ENCODE measurements around the gene IFFO2. TPM values are rescaled to one million over a fixed set of nuclear protein-coding genes. Genes with fewer than 3 reads are reported as not detected.

The IFFO2 gene
- total and polyA plus RNA-seq, 2 donors (not counting 3 experiments of a cell fraction or from before 2014, with no cell fraction given), result 31.1 to 31.3 TPM

DNA sequence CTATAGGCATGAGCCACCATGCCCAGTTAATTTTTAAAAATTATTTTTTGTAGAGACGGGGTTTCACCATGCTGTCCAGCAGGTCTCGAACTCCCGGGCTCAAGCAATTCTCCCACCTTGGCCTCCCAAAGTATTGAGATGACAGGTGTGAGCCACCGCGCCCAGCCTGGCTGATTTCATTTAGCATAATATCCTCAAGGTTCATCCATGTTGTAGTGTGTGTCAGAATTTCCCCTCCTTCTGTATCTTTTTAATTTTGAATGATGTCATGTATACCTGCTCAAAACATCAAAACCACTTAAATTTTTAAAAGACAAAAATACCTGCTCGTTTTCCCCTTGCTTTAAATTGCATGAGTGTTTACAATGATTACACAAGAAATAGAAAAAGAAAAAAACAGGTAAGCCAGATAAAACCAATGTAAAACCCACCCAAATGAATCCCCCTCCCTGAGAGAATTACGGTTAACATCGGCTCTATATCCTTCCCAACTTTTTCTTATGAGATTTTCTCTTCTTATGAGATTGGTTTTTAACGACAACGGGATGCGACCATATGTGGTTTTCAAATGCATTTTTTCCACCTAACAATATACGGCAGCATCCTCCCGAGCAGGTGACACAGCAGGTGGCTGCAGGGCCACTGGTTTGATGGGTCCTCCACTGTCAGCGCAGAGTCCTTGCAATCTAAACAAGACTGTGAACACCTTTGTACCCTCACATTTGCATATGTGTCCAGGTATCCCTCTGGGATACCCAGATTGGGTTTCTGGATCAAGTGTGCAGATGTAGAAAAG lies 22.1 kb downstream of the IFFO2 start:
- H3K79me2 ChIP-seq (ENCODE audit: control insufficient read depth, insufficient read depth, low read length), result peaks cover 83% of the 10 kb centered on the region
- intact Hi-C loops (cut with micrococcal nuclease), result no loop called here
- H4K20me1 ChIP-seq (replicated peaks; ENCODE audit: control insufficient read depth, extremely low read depth, insufficient read depth, low read length), result no peaks in the 10 kb centered on the region
- H3K9me3 ChIP-seq (replicated peaks; ENCODE audit: control insufficient read depth, insufficient read depth, low read length), result no peaks in the 10 kb centered on the region
- ChIA-PET POLR2A (no interaction called here), CTCF (interaction anchor here (1.1 kb wide), 1 partner anchor 21 kb away, joined by 5 read pairs; no protein-coding TSS in a partner anchor)
- dilution Hi-C loops (cut with MboI; ENCODE audit: extremely low pct_ligation_motif_present, low sequenced_read_pairs), result no loop called here
- H2AFZ ChIP-seq (ENCODE audit: low read depth, low read length), result no peak overlapping the region
- H3K27me3 ChIP-seq (ENCODE audit: control insufficient read depth in 2 of 2, insufficient read depth in 2 of 2, low read length in 2 of 2), result no peaks in the 10 kb centered on the region
- H3K9me1 ChIP-seq (replicated peaks; ENCODE audit: control insufficient read depth, extremely low read depth, insufficient read depth, low read length), result no peaks in the 10 kb centered on the region
- DNase-seq (ENCODE audit: low read depth, low spot score) (no peak), FAIRE-seq (no peak)
- TF ChIP-seq FOS (IDR thresholded peaks at IDR 0.05; ENCODE audit: borderline replicate concordance, insufficient read depth, low read length), result no peak
- no peak for TF ChIP-seq MYC (IDR thresholded peaks at IDR 0.05; ENCODE audit: low read depth, low read length)
- no peak for TF ChIP-seq GATA2 (IDR thresholded peaks at IDR 0.05; ENCODE audit: insufficient read depth, insufficient read length, low read depth, low read length)
- TF ChIP-seq POLR2A (IDR thresholded peaks at IDR 0.05; ENCODE audit: low read depth, low read length), result no peak
- no peak for TF ChIP-seq EZH2 (IDR thresholded peaks at IDR 0.05; ENCODE audit: borderline replicate concordance, low read depth, low read length, severe bottlenecking)
- TF ChIP-seq JUN (IDR thresholded peaks at IDR 0.05; ENCODE audit: borderline replicate concordance, insufficient read depth, insufficient read length, low read depth), result no peak
- TF ChIP-seq, protein P1, sequence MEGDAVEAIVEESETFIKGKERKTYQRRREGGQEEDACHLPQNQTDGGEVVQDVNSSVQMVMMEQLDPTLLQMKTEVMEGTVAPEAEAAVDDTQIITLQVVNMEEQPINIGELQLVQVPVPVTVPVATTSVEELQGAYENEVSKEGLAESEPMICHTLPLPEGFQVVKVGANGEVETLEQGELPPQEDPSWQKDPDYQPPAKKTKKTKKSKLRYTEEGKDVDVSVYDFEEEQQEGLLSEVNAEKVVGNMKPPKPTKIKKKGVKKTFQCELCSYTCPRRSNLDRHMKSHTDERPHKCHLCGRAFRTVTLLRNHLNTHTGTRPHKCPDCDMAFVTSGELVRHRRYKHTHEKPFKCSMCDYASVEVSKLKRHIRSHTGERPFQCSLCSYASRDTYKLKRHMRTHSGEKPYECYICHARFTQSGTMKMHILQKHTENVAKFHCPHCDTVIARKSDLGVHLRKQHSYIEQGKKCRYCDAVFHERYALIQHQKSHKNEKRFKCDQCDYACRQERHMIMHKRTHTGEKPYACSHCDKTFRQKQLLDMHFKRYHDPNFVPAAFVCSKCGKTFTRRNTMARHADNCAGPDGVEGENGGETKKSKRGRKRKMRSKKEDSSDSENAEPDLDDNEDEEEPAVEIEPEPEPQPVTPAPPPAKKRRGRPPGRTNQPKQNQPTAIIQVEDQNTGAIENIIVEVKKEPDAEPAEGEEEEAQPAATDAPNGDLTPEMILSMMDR (IDR thresholded peaks at IDR 0.05; ENCODE audit: extremely low read depth in 1 of 2, insufficient read depth in 1 of 2, low read depth in 1 of 2, low read length in 2 of 2), result no peak
- TF ChIP-seq, protein P2, sequence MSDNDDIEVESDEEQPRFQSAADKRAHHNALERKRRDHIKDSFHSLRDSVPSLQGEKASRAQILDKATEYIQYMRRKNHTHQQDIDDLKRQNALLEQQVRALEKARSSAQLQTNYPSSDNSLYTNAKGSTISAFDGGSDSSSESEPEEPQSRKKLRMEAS (IDR thresholded peaks at IDR 0.05; ENCODE audit: insufficient read depth, insufficient read length), result no peak
- TF ChIP-seq POLR2AphosphoS5 (IDR thresholded peaks at IDR 0.05; ENCODE audit: insufficient read depth, low read depth, low read length), result no peak
- H3K36me3 ChIP-seq (ENCODE audit: control insufficient read depth in 2 of 2, extremely low read depth in 1 of 2, insufficient read depth in 2 of 2, low read length in 2 of 2), result no peaks in the 10 kb centered on the region
- BruUV-seq (replicated peaks), result no TSS peak
- H3K27ac ChIP-seq (ENCODE audit: insufficient read depth, low read depth, low read length), result no peak overlapping the region
- no peak overlapping the region for H3K4me3 ChIP-seq (replicated peaks in 1 of 3; ENCODE audit: insufficient read depth in 1 of 3, low read depth in 1 of 3, low read length in 3 of 3)
- H3K4me1 ChIP-seq (ENCODE audit: control insufficient read depth, extremely low read depth, insufficient read depth, low read length), result no peaks in the 10 kb centered on the region
- H3K4me2 ChIP-seq (ENCODE audit: insufficient read depth, low read length), result no peak overlapping the region
- H3K9ac ChIP-seq (replicated peaks; ENCODE audit: extremely low read depth, insufficient read depth, low read length), result no peak overlapping the region
